ENCODE data around the gene STT3B.

DNA sequence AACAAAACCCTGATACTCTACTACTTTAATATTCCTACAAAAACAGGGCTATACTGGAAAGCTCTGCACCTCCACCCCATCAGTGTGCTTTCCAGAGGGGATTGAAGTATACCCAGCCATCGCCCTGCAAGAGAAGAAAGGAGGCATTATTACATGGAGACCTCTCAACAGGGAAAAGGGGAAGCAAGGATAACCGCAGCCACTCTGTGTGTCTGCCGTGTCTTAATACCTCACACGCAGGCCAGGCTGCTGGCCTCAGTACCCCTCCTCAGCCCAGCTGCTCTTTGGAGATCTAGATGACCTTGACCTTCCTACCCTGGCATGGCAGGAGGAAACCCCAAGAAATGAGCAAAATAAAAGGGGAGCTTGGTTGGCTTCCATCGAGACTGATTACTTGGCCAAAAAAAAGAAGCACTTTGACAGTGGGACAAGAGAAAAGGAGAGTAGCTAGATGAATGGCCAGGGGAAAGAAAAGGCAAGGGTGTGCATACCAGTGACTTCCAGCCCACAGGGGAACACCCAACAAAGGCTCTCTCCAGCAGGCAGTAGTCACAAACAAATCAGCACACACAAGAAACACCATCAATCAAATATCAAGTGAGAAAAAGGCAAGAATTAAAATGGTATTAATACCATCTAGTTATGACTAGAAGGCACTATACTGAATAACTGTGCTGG is 129.4 kb downstream of the STT3B start:
- TF ChIP-seq SIN3A (IDR thresholded peaks at IDR 0.05; ENCODE audit: borderline replicate concordance, insufficient read depth, low read length) (no peak), POLR2AphosphoS5 (IDR thresholded peaks at IDR 0.05; ENCODE audit: low read depth, low read length) (no peak), TAF1 (IDR thresholded peaks at IDR 0.05; ENCODE audit: borderline replicate concordance, insufficient read depth, low read length) (no peak)
- TF ChIP-seq, protein P1, sequence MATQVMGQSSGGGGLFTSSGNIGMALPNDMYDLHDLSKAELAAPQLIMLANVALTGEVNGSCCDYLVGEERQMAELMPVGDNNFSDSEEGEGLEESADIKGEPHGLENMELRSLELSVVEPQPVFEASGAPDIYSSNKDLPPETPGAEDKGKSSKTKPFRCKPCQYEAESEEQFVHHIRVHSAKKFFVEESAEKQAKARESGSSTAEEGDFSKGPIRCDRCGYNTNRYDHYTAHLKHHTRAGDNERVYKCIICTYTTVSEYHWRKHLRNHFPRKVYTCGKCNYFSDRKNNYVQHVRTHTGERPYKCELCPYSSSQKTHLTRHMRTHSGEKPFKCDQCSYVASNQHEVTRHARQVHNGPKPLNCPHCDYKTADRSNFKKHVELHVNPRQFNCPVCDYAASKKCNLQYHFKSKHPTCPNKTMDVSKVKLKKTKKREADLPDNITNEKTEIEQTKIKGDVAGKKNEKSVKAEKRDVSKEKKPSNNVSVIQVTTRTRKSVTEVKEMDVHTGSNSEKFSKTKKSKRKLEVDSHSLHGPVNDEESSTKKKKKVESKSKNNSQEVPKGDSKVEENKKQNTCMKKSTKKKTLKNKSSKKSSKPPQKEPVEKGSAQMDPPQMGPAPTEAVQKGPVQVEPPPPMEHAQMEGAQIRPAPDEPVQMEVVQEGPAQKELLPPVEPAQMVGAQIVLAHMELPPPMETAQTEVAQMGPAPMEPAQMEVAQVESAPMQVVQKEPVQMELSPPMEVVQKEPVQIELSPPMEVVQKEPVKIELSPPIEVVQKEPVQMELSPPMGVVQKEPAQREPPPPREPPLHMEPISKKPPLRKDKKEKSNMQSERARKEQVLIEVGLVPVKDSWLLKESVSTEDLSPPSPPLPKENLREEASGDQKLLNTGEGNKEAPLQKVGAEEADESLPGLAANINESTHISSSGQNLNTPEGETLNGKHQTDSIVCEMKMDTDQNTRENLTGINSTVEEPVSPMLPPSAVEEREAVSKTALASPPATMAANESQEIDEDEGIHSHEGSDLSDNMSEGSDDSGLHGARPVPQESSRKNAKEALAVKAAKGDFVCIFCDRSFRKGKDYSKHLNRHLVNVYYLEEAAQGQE (IDR thresholded peaks at IDR 0.05; ENCODE audit: insufficient read depth in 1 of 2, low read depth in 2 of 2, low read length in 2 of 2), result no peak

Measured in PFSK-1 (cell line).